A549 (cell line): Measurements from ENCODE around the gene PCSK5. TPM values are rescaled to one million over a fixed set of nuclear protein-coding genes. Genes with fewer than 3 reads are reported as not detected.
A peak's percentile ranks its signal among the peaks of the same experiment; 100 is the strongest.

Experiments used
- ATAC-seq, 2 experiments: fragments of 200-7000 bp in 1 of 2; fragments of >200 bp in 1 of 2; cut with Nextera tagmentation in 1 of 2; cut with Tn5 transposase in 1 of 2; 3 replicates each; pipeline versions ENCODE4 v1.8.0 to v1.9.1; 2018 to 2020; ENCODE audit warnings: mild to moderate bottlenecking in 1 of 2, moderate library complexity in 1 of 2
- CTCF ChIA-PET: fragments of 300-600 bp; sonication (Branson Sonifier 250); formaldehyde crosslinking; extraction: SDS; loops from one replicate; lab custom pipeline; 2021; ENCODE audit warnings: antibody characterized with exemption, inconsistent platforms; lab: Yijun Ruan, JAX
- POLR2A ChIA-PET: fragments of 350-600 bp; formaldehyde crosslinking; extraction: SDS; loops from one replicate; lab custom pipeline; 2021; ENCODE audit warnings: antibody characterized with exemption, inconsistent platforms; lab: Yijun Ruan, JAX
- DNase-seq, 2 experiments: peaks; one replicate each; pipeline versions ENCODE4 v3.0.0 to v3.0.0-alpha.2; 2011 to 2016; ENCODE audit warnings: low read depth in 1 of 2, low spot score in 1 of 2
- FAIRE-seq: peaks from 2 replicates; lab custom pipeline; 2011; peaks lifted over from hg19 to GRCh38; lab: Jason Lieb, UNC
- H3K27ac ChIP-seq, 2 experiments: fragments of >200 bp; sonication (Bioruptor Twin); formaldehyde crosslinking; 3 replicates each; pipeline ENCODE4 v1.5.1; 2016 to 2017
- H3K4me1 ChIP-seq: fragments of >200 bp; sonication (Bioruptor Twin); formaldehyde crosslinking; 3 replicates; pipeline ENCODE4 v1.6.1; 2016
- H3K4me2 ChIP-seq: fragments of >200 bp; sonication (Bioruptor Twin); formaldehyde crosslinking; 3 replicates; pipeline ENCODE4 v1.6.1; 2016
- H3K4me3 ChIP-seq: fragments of >200 bp; sonication (Bioruptor Twin); formaldehyde crosslinking; 3 replicates; pipeline ENCODE4 v1.5.1; 2016
- H3K9me3 ChIP-seq: fragments of >200 bp; sonication (Bioruptor Twin); formaldehyde crosslinking; 3 replicates; pipeline ENCODE4 v1.6.1; 2016
- CBX8 ChIP-seq: fragments of 200-600 bp; sonication (generic); IDR thresholded peaks from 2 replicates; pipeline ENCODE4 v1.6.1; 2016
- EHMT2 ChIP-seq: fragments of 200-600 bp; sonication (generic); IDR thresholded peaks from 2 replicates; pipeline ENCODE4 v1.6.1; 2016; ENCODE audit warnings: antibody characterized with exemption, low read depth, mild to moderate bottlenecking, moderate library complexity
- EP300 ChIP-seq, 2 experiments: fragments of >200 bp; sonication (Bioruptor Twin); formaldehyde crosslinking; IDR thresholded peaks; 2 replicates in 1 of 2; 3 replicates in 1 of 2; pipeline ENCODE4 v1.6.1; 2016 to 2017
- ESRRA ChIP-seq: fragments of 150-350 bp; IDR thresholded peaks from 2 replicates; pipeline ENCODE4 v1.6.1; 2014; ENCODE audit warnings: mild to moderate bottlenecking, low read length, borderline replicate concordance
- FOSL2 ChIP-seq, 2 experiments: fragments of 450-650 bp in 1 of 2; fragments of >200 bp in 1 of 2; sonication (Bioruptor Twin) in 1 of 2; formaldehyde crosslinking; IDR thresholded peaks; 2 replicates each; pipeline versions ENCODE4 v1.5.0 to v1.6.1; 2016 to 2020; ENCODE audit warnings: mild to moderate bottlenecking in 1 of 2, moderate library complexity in 1 of 2
- HDAC2 ChIP-seq: fragments of 200-600 bp; sonication (generic); IDR thresholded peaks from 2 replicates; pipeline ENCODE4 v1.6.1; 2016
- HEYL ChIP-seq: fragments of 250-450 bp; sonication (Bioruptor Pico); IDR thresholded peaks from 2 replicates; pipeline ENCODE4 v1.8.0; 2021; ENCODE audit warnings: mild to moderate bottlenecking, moderate library complexity
- JUN ChIP-seq, 2 experiments: fragments of >200 bp; sonication (Bioruptor Twin); formaldehyde crosslinking; IDR thresholded peaks; 2 replicates in 1 of 2; 3 replicates in 1 of 2; pipeline ENCODE4 v1.6.1; 2016 to 2017
- JUNB ChIP-seq: fragments of >200 bp; sonication (Bioruptor Twin); formaldehyde crosslinking; IDR thresholded peaks from 2 replicates; pipeline ENCODE4 v1.6.1; 2016
- MAFK ChIP-seq: fragments of 450-650 bp; IDR thresholded peaks from 2 replicates; pipeline ENCODE4 v1.6.1; 2014; ENCODE audit not compliant: partially characterized antibody
- MYC ChIP-seq: IDR thresholded peaks from 2 replicates; pipeline ENCODE4 v1.6.1; 2012; ENCODE audit warnings: mild to moderate bottlenecking, inconsistent platforms, low read length, improper control_type of control experiment, borderline replicate concordance
- PHF8 ChIP-seq: fragments of 200-600 bp; sonication (generic); IDR thresholded peaks from 2 replicates; pipeline ENCODE4 v1.6.1; 2016; ENCODE audit warnings: low read depth, mild to moderate bottlenecking, antibody characterized with exemption, moderate library complexity, borderline replicate concordance
- RCOR1 ChIP-seq: fragments of 150-350 bp; IDR thresholded peaks from 2 replicates; pipeline ENCODE4 v1.6.1; 2014; ENCODE audit warnings: antibody characterized with exemption, low read length, low read depth
- RFX5 ChIP-seq: fragments of 450-650 bp; IDR thresholded peaks from 2 replicates; pipeline ENCODE4 v1.7.1; 2014; ENCODE audit warnings: antibody characterized with exemption, mild to moderate bottlenecking, moderate library complexity
- SREBF2 ChIP-seq: fragments of 450-650 bp; IDR thresholded peaks from 2 replicates; pipeline ENCODE4 v1.6.1; 2014; ENCODE audit warnings: mild to moderate bottlenecking, moderate library complexity
- TFCP2L1 ChIP-seq: fragments of 250-450 bp; sonication (Bioruptor Pico); IDR thresholded peaks from 2 replicates; pipeline ENCODE4 v1.5.0; 2021; ENCODE audit warnings: mild to moderate bottlenecking
- TP53 ChIP-seq: fragments of 250-450 bp; sonication (Bioruptor Pico); IDR thresholded peaks from 2 replicates; pipeline ENCODE4 v1.5.0; 2021; ENCODE audit warnings: mild to moderate bottlenecking, moderate library complexity
- ZNF302 ChIP-seq: fragments of 250-450 bp; sonication (Bioruptor Pico); IDR thresholded peaks from 2 replicates; pipeline ENCODE4 v1.9.0; 2021; ENCODE audit warnings: inconsistent platforms, mild to moderate bottlenecking, moderate library complexity
- ZSCAN20 ChIP-seq: fragments of 250-450 bp; sonication (Bioruptor Pico); IDR thresholded peaks from 2 replicates; pipeline ENCODE4 v1.8.0; 2022; ENCODE audit warnings: mild to moderate bottlenecking, moderate library complexity
- WGBS: methylation state at CpG from one replicate; pipeline ENCODE4 v1.1.6; 2017; ENCODE audit errors: missing lambda C conversion rate; 5-methylcytosine and 5-hydroxymethylcytosine counted together
- polyA plus RNA-seq, 4 experiments: library from polyadenylated mRNA; depleted of rRNA in 3 of 4; stranded (reverse); fragments of >200 nt; fragmentation: RNase III in 1 of 4; extraction: RNeasy Plus Mini Kit Qiagen cat#74134 plus additional on column Dnase treatment in 1 of 4; gene quantifications; 2 replicates in 3 of 4; 3 replicates in 1 of 4; pipeline ENCODE4 v1.2.3, GENCODE V29; 2011 to 2017
- TF ChIP-seq, protein P1 (sequence below): fragments of 150-350 bp; IDR thresholded peaks from 2 replicates; pipeline ENCODE4 v1.6.1; 2014; ENCODE audit warnings: low read depth, mild to moderate bottlenecking, low read length
- TF ChIP-seq, protein P2 (sequence below): fragments of >200 bp; sonication (Bioruptor Twin); formaldehyde crosslinking; IDR thresholded peaks from 3 replicates; pipeline ENCODE4 v1.5.1; 2016
- TF ChIP-seq, protein P3 (sequence below): fragments of 450-650 bp; IDR thresholded peaks from 2 replicates; pipeline ENCODE4 v1.6.1; 2014; ENCODE audit warnings: antibody characterized with exemption
- TF ChIP-seq, protein P4 (sequence below): IDR thresholded peaks from 2 replicates; pipeline ENCODE4 v1.6.1; 2012; ENCODE audit warnings: low read depth, borderline replicate concordance
- TF ChIP-seq, protein P5 (sequence below): IDR thresholded peaks from 2 replicates; pipeline ENCODE4 v1.6.1; 2012

PCSK5 gene
- polyA plus RNA-seq, 2 of the 4 experiments (the other 2 are of a cell fraction), result 1.3 to 6.7 TPM

DNA sequence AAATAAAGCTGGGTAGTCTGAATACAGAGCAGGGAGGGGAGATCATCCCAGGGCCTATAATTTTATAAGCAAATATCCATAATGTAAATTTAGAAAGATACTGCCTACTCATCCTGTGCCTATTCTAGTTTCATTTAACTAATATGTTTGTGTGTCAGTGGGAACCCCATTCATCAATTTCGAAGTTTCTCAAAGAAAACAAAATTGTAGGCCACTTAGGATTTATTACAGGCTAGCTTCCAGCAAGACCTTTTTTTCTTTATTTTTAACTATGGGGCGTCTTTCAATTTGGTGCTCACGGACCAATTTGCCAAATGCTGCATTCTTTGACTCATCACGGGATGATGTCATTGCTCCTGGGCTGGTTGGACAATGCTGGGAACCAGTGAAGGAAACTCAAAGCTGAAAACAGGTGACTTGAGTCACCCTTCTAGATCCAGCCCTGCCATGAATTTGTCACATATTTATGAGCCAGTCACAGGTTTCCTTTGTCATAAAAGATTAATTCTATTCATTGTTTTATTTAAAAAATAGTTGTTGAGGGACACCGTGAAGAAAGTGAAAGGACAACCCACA is 13.4 kb downstream of the PCSK5 start:
- Histone ChIP-seq H3K4me1 (peaks cover 17% of the 10 kb centered on the region; the same call in 2 of the 3 replicates), H3K27ac (peak overlapping the region in 1 of 2 experiments; percentile 17; a peak in 1 of 6 replicates), H3K4me2 (peak overlapping the region; percentile 60), H3K9me3 (no peaks in the 10 kb centered on the region), H3K4me3 (peak overlapping the region; percentile 13; the same call in 1 of the 3 replicates)
- ChIA-PET CTCF (interaction anchor here (0.9 kb wide), 1 partner anchor 17 kb away, joined by 3 read pairs; no protein-coding TSS in a partner anchor), POLR2A (interaction anchor here (1.6 kb wide), 1 partner anchor 13 kb away, joined by 10 read pairs; the partner anchor contains the start of gene PCSK5)
- TF ChIP-seq ZNF302 (no peak), MYC (no peak)
- TF ChIP-seq, protein P1, sequence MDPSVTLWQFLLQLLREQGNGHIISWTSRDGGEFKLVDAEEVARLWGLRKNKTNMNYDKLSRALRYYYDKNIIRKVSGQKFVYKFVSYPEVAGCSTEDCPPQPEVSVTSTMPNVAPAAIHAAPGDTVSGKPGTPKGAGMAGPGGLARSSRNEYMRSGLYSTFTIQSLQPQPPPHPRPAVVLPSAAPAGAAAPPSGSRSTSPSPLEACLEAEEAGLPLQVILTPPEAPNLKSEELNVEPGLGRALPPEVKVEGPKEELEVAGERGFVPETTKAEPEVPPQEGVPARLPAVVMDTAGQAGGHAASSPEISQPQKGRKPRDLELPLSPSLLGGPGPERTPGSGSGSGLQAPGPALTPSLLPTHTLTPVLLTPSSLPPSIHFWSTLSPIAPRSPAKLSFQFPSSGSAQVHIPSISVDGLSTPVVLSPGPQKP, result no peak
- ATAC-seq (peak; percentile 68 to 81; a peak in 5 of 6 replicates), DNase-seq (peak; percentile 62 to 72), FAIRE-seq (no peak)
- 20% methylated on average over 5 of the region's 5 CpGs for WGBS

DNA sequence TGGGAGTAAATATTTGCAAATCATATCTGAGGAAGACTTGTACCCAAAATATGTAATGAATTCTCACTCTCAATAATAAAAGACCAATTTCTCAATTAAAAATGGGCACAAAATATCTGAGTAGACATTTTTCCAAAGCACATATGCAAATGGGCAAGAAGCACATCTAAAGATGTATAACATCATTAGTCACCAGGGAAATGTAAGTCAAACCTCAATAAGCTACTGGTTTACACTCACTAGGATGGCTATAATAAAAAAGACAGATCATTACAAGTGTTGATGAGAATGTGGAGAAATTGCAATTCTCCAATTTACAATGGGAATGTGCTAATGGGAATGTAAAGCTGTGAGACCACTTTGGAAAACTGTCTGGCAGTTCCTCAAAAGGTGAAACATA is 13.9 kb downstream of the PCSK5 start:
- Histone ChIP-seq H3K4me3 (peak overlapping the region; percentile 13; the same call in 1 of the 3 replicates), H3K4me2 (peak overlapping the region; percentile 60), H3K9me3 (no peaks in the 10 kb centered on the region), H3K4me1 (peaks cover 17% of the 10 kb centered on the region; the same call in 2 of the 3 replicates), H3K27ac (no peak overlapping the region; a peak in 1 of 6 replicates)
- CTCF ChIA-PET, result interaction anchor here (0.9 kb wide), 1 partner anchor 16 kb away, joined by 3 read pairs; no protein-coding TSS in a partner anchor
- no peak for TF ChIP-seq PHF8
- peak; percentile 49 for TF ChIP-seq MAFK
- no peak for TF ChIP-seq CBX8
- no peak for FAIRE-seq
- ATAC-seq, result no peak
- POLR2A ChIA-PET, result interaction anchor here (1.6 kb wide), 1 partner anchor 14 kb away, joined by 10 read pairs; the partner anchor contains the start of gene PCSK5
- DNase-seq, result no peak

DNA sequence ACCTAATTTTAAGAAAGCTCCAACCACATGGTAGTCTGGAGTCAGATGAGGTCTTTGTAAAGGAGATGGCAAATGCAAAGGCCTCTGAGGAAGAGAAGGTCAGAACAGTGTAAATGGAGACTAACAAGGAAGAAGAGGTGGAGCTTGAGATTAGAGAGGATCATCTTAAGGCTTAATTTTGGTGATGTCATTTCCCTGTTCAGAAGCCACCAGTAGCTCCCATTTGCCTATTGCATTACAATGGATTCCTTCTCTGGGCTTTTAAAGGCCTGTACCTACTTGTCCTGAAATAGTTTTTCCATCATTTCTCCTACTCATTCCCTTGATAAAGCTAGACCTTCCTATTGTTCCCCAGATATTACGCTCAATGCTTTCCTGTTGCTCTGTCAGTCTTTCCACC is 16.1 kb downstream of the PCSK5 start:
- no peak overlapping the region for H3K4me3 ChIP-seq
- ChIA-PET CTCF (interaction anchor here (0.6 to 0.9 kb wide), 2 partner anchors 488 to 1117 kb away, joined by 3 read pairs; partner anchors contain the start of gene RFK), POLR2A (no interaction called here)
- ATAC-seq (no peak), FAIRE-seq (no peak), DNase-seq (peak in 1 of 2 experiments; percentile 13)
- no peaks in the 10 kb centered on the region for H3K9me3 ChIP-seq
- H3K4me1 ChIP-seq, result peaks cover 17% of the 10 kb centered on the region; the same call in 2 of the 3 replicates
- H3K27ac ChIP-seq, result peak overlapping the region in 1 of 2 experiments; percentile 27; a peak in 1 of 6 replicates
- TF ChIP-seq FOSL2 (IDR thresholded peaks at IDR 0.05), result no peak
- no peak for TF ChIP-seq FOSL2 (CRISPR knock-in tag; IDR thresholded peaks at IDR 0.05)
- TF ChIP-seq HEYL (CRISPR knock-in tag), result no peak
- no peak for TF ChIP-seq TP53 (CRISPR knock-in tag)
- no peak overlapping the region for H3K4me2 ChIP-seq
- WGBS, result 90% methylated on average over 1 of the region's 1 CpG

DNA sequence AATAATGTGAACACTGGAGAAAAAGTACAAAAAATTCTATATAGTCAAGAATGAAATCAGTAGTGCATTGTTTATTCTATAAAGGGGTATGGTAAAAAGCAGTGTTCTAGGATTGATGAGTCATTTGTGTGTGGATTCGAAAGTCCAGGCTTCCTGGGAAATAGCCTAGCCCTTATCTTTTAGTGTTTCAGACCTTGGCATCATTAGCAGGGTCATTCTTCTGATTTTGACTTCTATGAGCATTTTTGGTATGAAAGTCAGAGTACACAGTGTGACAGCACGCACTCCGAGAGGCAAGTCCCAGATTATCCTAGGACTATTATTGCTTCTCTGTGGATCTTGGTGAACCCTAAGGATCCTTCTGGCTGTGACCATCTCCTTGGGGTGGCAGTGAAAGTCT is 16.9 kb downstream of the PCSK5 start:
- ATAC-seq (peak in 1 of 2 experiments; percentile 62; a peak in 3 of 6 replicates), FAIRE-seq (no peak)
- TF ChIP-seq HEYL (CRISPR knock-in tag) (no peak), TFCP2L1 (CRISPR knock-in tag) (no peak), ESRRA (no peak), RCOR1 (no peak), JUNB (no peak), MYC (no peak), PHF8 (no peak), ZSCAN20 (CRISPR knock-in tag) (no peak), EP300 (IDR thresholded peaks at IDR 0.05) (no peak), RFX5 (no peak), EHMT2 (no peak), JUN (IDR thresholded peaks at IDR 0.05) (no peak), HDAC2 (no peak), SREBF2 (no peak)
- TF ChIP-seq, protein P2, sequence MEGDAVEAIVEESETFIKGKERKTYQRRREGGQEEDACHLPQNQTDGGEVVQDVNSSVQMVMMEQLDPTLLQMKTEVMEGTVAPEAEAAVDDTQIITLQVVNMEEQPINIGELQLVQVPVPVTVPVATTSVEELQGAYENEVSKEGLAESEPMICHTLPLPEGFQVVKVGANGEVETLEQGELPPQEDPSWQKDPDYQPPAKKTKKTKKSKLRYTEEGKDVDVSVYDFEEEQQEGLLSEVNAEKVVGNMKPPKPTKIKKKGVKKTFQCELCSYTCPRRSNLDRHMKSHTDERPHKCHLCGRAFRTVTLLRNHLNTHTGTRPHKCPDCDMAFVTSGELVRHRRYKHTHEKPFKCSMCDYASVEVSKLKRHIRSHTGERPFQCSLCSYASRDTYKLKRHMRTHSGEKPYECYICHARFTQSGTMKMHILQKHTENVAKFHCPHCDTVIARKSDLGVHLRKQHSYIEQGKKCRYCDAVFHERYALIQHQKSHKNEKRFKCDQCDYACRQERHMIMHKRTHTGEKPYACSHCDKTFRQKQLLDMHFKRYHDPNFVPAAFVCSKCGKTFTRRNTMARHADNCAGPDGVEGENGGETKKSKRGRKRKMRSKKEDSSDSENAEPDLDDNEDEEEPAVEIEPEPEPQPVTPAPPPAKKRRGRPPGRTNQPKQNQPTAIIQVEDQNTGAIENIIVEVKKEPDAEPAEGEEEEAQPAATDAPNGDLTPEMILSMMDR, result no peak
- TF ChIP-seq, protein P3, sequence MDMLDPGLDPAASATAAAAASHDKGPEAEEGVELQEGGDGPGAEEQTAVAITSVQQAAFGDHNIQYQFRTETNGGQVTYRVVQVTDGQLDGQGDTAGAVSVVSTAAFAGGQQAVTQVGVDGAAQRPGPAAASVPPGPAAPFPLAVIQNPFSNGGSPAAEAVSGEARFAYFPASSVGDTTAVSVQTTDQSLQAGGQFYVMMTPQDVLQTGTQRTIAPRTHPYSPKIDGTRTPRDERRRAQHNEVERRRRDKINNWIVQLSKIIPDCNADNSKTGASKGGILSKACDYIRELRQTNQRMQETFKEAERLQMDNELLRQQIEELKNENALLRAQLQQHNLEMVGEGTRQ, result no peak
- TF ChIP-seq, protein P4, sequence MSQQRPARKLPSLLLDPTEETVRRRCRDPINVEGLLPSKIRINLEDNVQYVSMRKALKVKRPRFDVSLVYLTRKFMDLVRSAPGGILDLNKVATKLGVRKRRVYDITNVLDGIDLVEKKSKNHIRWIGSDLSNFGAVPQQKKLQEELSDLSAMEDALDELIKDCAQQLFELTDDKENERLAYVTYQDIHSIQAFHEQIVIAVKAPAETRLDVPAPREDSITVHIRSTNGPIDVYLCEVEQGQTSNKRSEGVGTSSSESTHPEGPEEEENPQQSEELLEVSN, result no peak
- TF ChIP-seq, protein P5, sequence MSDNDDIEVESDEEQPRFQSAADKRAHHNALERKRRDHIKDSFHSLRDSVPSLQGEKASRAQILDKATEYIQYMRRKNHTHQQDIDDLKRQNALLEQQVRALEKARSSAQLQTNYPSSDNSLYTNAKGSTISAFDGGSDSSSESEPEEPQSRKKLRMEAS, result no peak

More for the DNA sequence above, 16.9 kb downstream of the PCSK5 start:
- H3K9me3 ChIP-seq, result no peaks in the 10 kb centered on the region
- peaks cover 17% of the 10 kb centered on the region; the same call in 2 of the 3 replicates for H3K4me1 ChIP-seq
- 30% methylated on average over 3 of the region's 3 CpGs for WGBS
- H3K4me3 ChIP-seq, result no peak overlapping the region
- POLR2A ChIA-PET, result no interaction called here
- peak in 1 of 2 experiments; percentile 35 for DNase-seq
- H3K27ac ChIP-seq, result peak overlapping the region in 1 of 2 experiments; percentile 17; a peak in 1 of 6 replicates
- CTCF ChIA-PET, result no interaction called here
- peak overlapping the region; percentile 18; the same call in 1 of the 3 replicates for H3K4me2 ChIP-seq
